ENCODE data around the gene GCN1.
"Not testable (repeated sequence)": the region's sequence is repeated elsewhere in the genome, so short reads cannot be mapped to it uniquely, and the experiment has no call there.

Gene GCN1

DNA sequence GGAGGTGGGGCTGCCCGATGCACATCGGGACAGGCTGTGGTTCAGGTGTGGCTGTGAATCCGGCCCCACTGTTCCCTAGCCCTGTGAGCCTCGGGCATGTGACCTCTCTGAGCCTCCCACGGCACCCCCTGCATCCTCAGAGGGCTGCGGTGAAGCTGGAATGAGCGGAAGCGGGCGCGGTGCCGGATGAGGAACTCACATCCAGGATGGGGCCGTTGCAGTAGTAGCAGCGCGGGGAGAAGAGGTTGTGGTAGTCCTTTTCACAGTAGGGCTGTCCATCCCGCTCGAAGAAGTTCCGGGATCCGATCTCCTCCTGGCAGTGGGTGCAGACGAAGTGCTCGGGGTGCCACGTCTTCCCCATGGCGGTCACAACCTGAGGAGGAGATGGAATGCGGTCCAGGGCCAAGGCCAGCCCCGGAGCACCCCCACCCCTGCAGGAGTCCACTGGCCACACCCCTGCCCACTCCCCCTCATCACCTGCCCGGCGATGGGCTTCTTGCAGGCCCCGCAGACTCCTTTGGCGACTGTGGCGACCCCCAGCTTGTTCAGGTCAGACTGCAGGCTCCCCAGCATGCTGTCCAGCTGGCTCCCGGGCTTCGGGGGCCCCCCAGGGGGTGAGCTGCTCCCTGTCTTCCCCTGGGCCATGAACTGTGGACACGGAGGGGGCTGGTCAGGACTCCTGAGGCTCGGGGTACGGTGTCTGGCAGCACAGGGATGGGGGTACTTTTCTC is 20.3 kb upstream of the GCN1 start:
- DNase-seq, result no peak

DNA sequence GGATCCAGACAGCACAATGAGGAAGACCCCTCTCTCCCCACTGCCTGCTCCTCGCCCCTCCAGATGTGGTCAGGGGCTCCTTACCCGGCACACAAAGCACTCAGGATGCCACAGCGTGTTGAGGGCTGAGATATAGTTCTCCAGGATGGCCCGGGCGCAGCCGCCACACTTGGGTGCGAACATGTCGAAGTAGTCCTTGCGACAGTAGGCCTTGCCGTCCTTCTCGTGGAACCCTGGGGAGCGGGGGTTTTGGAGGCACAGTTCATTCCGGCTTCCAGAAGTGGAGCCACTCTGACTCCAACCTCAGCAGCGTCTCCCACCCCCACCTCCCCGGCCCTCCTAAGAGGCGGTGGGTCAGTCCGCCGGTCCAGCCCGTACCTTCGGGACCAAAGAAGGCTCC is 19.2 kb upstream of the GCN1 start:
- no peak for DNase-seq

DNA sequence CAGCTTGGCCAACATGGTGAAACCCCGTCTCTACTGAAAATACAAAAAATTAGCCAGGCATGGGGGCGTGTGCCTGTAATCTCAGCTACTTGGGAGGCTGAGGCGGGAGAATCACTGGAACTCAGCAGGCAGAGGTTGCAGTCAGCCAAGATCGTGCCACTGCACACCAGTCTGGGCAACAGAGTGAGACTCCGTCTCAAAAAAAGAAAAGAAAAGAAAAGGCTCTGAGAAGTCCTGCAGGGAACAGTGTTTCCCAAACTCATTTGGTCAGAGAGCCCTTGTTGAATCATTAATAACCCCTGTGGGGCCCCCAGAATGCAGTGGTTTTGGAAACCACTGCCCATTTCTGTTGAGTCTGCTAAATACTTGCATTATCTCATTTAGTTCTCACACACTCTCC is 18.7 kb upstream of the GCN1 start:
- not testable (repeated sequence) for DNase-seq

DNA sequence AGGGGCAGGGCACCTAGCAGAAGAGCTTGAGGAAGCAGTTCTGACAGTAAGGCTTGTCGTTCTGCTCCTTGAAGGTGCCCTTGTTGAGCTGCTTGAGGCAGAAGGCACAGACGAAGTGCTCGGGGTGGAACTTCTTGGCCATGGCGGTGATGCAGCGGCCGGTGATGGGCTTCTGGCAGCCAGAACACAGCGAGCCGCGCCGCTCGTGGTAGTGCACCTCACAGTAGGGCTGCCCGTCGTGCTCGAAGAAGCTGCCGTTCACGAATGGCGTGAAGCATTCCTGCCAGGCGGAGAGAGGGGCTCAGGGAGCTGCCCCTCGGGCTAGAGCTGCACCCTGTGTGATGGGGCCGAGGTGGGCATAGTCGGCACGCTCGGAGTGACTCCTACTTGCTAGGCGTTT is 17.8 kb upstream of the GCN1 start:
- DNase-seq, result no peak

DNA sequence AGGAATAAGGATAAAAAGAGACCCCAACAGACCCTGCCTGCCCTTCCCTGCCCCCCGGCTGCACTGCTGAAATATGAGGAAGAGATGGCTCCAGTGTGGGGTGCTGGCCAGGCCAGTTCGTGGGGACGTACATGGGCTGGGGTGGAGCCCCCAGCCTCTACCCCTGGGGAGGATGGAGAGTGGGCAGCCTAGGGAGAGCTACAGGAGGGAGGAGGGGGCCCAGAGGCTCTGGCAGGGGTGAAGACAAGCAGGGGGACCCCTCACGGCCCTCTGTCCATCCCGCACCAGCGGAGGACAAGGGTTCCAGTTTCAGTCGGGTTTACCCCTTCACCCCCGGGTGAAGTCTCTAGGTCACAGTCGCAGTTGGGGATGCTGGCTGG is 17.4 kb upstream of the GCN1 start:
- DNase-seq, result no peak

DNA sequence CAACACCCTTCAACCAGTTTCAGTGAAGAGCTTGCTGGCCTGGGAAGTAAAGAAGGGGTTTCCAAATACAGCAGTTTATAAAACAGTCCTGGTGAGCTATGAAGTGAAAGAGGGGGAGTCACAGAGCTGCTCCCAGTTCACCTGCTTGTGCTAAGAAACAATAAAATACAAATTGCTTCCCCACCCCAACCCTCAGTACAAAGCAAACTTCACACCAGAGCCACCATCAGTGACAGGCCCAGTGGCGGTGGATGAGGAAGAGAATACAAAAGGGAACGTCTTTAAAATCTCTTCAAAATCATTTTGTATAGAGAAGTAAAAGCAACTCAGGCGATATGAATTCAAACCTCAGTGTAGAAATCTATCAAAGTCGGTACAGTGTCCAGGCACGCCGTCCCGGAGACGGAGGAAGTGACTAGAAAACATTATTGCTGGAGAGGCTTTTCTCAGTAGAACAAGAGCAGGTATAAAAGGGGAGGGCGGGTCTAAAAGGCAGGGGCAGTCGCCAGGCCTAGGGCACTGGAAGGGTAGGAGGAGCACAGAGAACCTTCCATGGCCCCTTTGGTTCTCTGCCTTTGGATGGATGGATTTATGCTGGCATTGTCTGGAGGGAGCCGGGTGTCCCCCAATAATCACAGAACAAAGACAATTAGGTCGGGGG is 16.9 kb upstream of the GCN1 start:
- DNase-seq, result no peak

DNA sequence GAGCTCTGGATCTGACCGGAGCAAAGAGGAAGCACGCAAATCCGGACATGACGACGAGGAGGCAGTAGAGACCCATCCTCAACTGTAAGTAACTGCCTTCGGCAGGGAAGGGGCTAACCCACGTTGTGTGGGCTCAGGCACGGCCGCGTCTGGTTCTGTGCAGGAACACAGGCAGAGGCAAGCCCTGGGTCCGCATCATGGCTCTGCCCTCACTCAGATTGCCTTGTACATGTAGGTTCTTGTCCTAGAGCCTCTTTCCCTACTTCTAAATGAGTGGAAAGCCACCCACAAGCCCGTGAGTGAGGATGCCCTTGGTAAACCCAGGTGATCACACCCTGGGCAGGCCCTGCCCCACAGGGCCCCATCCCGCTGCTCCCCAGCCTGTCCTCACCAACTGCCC is 15.3 kb upstream of the GCN1 start:
- no peak for DNase-seq

DNA sequence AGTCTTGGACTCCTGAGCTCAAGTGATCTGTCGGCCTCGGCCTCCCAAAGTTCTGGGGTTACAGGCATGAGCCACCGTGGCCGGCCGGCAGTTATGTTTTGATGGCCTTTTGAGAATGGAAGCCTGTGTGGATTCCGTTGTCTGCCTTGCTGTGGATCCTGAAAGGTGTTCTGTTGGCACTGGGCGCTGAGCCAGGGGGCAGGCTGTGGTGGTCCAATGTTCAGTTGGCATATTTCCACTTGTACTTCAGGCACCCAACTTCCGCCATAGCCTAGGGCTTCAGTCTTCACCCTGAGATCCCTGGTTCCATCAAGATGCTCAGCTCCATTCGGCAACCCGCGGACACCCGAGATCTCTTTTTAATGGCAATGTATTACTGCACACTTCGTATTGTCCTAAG is 12.7 kb upstream of the GCN1 start:
- DNase-seq, result no peak

DNA sequence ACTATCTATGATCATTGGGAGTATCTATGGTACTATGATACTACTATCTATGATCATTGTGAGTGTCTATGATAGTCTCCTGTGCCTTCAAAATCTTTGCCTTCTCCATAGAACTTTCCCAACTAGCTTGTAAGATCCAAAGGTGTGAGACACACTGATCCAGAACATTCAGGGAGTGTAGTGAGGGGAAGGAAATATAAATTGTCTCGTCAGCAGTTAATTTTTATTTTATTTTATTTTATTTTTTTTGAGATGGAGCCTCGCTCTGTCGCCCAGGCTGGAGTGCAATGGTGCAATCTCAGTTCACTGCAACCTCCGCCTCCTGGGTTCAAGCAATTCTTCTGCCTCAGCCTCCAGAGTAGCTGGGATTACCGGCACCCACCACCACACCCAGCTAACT is 12.3 kb upstream of the GCN1 start:
- DNase-seq, result not testable (repeated sequence)

DNA sequence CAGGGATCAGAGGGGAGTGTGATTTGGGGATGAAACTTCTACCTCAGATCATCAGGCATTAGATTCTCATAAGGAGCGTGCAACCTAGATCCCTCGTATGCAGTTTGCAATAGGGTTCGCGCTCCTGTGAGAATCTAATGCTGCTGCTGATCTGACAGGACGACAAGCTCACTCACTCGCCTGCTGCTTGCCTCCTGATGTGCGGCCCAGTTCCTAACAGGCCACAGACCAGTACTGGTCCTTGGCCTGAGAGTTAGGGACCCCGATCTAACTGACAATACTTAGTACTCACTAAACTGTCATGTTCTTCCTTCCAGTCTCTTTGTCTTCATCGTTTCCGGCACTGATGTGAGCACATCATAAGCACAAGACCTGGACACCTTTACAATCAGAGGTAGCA is 11.7 kb upstream of the GCN1 start:
- no peak for DNase-seq

DNA sequence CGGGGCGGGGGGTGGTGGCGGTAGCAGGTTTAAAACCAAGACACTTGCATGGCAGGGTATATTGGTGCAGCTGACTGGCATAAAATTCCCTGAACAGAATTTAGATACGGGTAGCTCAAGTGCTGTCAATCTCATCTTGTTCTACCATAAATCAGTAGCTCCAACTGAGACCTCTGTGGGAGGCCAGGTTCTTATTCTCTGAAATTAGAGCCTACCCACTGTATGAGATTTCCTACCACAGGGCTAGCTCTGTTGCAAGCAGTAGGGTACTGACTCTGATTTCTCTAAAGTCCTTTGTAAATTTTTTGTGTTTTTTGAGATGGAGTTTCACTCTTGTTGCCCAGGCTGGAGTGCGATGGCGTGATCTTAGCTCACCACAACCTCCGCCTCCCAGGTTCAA is 9.7 kb upstream of the GCN1 start:
- DNase-seq, result no peak

DNA sequence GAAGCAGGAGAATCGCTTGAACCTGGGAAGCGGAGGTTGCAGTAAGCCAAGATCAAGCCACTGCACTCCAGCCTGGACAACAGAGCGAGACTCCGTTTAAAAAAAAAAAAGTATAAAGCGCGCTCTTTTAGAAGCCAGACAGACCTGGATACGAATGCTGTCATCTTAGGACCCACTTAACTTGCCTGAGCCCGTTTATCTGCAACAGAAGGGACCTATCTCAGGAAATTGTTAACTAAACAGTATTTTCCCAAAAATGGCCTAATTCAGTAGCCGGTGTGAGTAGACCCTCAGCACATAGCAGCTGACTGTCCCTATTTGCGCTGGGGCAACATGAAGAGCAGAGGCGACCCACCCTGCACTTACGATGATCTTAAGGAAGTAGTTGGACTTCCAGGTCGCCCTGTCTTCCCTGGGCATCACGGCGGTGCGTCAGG is 5.9 kb upstream of the GCN1 start:
- DNase-seq, result no peak

DNA sequence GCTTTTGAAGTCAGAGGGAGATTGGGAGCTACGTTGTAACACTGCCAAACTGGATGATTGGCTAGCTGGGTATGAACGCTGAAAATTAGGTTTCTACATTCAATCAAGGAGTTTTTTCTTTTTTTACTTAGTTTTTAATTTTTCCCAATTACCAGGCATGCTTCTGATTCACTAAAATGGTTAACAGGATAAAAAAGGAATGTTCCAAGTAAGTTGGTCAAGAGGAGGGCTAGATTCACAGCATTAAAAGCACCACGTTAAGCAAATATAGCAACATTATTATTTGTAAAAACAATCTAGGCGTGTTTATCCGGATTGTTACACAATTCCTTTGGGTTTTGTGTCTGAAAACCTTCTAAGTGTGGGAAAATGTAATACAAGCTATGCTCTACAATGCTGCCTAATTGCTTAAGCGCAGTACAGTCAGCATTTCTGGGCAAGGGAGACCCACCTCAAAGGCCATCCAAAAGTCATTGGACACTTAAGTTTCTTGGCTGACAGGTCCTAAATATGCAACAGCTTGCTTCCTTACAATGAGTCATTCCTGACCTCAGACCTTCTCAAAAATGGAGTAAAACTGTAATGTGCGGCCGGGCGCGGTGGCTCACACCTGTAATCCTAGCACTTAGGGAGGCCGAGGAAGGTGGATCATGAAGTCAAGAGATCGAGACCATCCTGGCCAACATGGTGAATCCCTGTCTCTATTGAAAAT is 5.2 kb upstream of the GCN1 start:
- no peak for DNase-seq

DNA sequence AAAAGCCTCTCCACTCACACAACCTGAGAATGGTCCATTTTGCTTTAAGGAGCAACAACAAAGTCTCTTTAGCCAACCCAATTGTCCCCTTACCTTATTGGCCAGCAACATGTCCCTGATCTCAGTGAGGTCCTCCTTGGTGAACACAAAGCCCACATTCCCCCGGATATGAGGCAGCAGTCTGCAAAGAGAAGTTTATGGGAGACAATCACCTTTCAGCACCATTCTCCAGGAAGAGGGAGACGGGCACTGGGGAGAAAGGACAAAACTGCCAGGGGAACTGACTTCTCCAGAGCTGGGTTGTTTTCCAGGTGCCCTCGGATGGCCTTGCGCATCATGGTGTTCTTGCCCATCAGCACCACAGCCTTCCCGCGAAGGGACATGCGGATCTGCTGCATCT is 4.5 kb upstream of the GCN1 start:
- no peak for DNase-seq

DNA sequence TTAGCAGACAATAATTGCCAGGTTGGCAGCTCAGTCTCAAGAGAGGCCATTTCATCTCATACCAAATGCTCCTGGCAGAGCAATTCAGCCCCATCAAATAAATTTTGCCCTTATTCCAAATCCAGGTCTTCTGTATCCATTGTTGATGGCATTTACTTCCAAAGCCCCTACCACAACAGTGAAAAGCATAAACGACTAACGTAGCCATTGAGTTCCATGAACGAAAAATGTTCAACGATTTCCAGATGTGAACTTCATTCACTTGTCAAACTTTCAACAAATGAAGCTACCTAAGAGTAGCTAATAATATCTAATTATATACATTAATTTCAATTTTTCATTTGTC is 3.0 kb upstream of the GCN1 start:
- no peak for DNase-seq

DNA sequence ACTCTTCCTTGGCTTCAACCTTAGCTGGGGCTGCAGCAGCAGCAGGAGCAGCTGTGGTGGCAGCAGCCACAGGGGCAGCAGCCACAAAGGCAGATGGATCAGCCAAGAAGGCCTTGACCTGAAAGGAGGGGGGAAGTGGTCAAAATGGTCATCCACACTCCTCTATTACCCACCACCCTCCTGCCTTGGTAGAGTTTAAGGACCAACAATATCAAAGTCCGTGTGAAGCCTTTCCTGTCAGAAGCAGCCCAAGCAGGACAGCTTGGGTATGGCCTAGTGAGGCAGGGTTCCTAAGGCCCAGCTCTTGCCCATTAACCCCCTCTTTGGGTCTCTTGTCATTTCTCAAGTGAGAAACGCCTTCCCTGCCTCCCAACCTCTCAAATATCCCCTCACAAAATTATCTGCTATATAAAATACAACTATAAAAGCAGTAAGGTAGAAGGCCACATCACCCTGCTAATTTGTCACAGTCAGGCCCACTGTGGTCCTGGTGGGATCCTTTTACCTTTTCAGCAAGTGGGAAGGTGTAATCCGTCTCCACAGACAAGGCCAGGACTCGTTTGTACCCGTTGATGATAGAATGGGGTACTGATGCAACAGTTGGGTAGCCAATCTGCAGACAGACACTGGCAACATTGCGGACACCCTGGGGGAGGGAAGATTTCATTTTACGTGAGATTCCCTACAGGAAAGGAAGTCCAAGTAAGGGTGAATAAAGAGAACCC is 2.5 kb upstream of the GCN1 start:
- not testable (repeated sequence) for DNase-seq

DNA sequence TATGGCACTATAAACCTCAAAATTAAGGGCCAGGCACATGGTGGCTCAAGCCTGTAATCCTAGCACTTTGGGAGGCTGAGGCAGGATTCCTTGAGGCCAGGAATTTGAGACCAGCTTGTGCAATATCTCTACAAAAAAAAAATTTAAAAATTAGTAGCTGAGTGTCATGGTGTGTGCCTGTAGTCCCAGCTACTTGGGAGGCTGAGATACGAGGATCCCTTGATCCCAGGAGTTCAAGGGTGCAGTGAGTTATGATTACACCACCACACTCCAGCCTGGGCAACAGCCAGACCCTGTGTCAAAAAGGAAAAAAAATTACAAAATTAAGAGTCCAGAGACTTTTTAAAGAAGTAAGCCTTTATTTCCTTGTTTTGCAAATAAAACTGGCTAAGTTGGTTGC is 1.8 kb upstream of the GCN1 start:
- no peak for DNase-seq

DNA sequence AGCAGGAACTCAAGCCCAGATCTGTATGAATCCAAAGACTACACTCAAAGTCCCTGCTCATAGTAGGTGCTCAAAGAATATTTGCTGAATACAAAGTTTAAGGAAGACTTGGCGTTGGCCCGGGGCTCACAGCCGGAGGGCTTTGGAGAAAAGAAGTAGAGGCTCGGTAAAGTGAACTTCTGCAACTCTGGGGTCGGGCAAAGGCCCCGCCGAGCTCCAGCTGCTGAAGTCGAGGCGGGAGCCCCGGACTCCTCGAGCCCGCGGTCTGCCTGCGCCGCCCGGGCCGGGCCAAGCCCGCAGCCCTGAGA is 335 bp downstream of the GCN1 start:
- no peak for DNase-seq

DNA sequence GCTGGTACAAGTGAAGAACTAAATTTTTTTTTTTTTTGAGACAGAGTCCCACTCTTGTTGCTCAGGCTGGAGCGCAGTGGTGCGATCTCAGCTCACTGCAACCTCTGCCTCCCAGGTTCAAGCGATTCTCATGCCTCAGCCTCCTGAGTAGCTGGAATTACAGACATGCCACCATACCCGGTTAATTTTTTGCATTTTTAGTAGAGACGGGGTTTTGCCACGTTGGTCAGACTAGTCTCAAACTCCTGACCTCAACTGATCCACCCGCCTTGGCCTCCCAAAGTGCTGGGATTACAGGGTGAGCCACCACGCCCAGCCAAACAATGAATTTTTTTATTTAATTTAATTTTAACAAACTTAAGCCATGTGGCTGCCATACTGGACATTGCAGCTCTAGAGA is 1.2 kb downstream of the GCN1 start:
- not testable (repeated sequence) for DNase-seq

DNA sequence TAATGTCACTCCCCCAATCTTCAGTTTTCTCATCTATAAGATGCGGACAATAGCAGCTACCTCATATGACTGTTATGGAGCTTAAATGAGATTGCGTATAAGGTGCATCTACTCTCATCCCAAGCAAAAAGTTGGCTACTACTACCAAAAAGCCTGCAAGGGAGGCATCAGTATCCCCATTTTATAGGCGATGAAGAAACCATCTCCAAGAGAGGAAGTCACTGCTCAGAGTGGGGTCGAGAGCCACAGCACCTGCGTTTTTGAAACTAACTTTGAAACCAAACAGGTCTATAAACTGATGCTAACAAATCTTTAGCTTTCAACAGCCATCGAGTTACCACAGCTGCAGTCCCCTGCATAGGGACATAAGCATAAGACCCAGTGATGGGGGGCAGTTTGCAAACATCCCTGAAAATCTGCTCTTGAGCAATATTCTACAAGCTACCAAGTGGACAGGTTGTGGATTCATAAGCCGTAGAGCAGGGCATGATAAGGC is 3.5 kb downstream of the GCN1 start:
- no peak for DNase-seq

DNA sequence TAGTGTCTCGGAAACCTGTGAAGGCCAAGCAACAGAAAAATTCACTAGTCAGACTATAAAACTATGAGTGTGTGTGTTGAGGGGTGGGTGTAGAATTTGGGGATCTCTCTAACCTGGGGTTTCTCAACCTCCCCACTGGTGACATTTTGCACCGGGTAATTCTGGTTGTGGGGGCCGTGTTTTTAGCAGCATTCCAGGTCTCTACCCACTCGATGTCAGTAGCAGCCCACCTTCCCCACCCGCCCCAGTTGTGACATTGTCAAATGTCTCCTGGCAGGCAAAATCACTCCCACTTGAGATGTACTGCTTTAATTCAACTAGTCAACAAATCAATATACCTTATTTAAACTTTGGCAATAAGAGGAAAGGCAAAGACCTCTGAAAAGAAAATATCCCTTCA is 4.1 kb downstream of the GCN1 start:
- DNase-seq, result no peak

DNA sequence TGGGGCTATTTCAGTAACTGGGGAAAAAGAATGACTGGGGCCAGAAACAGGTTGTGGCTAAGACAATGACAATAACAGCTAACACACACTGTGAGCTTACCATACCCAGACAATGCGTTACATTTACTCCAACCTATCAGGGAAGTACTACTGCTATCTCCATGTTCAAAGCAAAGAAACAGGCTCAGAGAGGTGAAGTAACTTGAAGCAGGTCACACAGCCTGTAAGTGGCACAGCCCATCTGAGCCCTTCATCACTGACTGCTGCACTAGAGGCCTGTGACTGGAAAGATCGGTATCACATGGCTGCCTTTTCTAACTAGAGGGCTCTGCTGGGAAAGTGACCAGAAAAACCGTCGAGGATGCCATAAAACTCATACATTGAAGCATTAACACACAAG is 7.9 kb downstream of the GCN1 start:
- no peak for DNase-seq

DNA sequence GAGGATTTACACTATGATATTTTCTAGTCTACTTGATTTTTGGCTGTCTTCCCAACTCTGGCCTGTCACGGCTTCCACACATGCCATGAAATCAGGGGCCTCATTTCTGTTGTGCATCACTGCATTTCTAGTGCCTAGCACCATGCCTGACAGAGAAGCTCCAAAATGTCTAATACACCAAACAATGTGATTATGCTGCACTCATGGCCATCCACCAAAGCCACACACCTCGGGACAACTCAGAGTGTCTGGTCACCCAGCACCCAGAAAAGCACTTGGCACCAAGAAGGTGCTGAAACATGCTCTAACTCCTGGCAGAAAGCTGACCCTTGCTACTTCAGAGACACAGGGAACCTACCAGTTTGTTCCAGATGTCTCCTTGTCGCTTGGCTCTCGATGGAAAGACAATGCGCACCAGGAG is 11.3 kb downstream of the GCN1 start:
- DNase-seq, result no peak

Data from NCI-H2107 (cell line).